Panc1 (cell line): Measurements from ENCODE around the gene ZCCHC24.

ENCODE experiments used
- POLR2AphosphoS5 ChIP-seq: IDR thresholded peaks from 2 replicates; pipeline ENCODE4 v1.6.1; 2012; ENCODE audit warnings: mild to moderate bottlenecking, low read depth, low read length, moderate library complexity
- REST ChIP-seq, 2 experiments: IDR thresholded peaks; 2 replicates each; pipeline ENCODE4 v1.6.1; 2011 to 2012; ENCODE audit warnings: low read depth in 2 of 2, control low read depth in 1 of 2, low read length in 1 of 2, mild to moderate bottlenecking in 1 of 2, moderate library complexity in 1 of 2; ENCODE audit not compliant: insufficient read depth in 1 of 2
- SIN3A ChIP-seq: IDR thresholded peaks from 2 replicates; pipeline ENCODE4 v1.6.1; 2012; ENCODE audit warnings: low read depth, mild to moderate bottlenecking, low read length, moderate library complexity, borderline replicate concordance; ENCODE audit not compliant: insufficient read depth
- TF ChIP-seq, protein P1 (sequence below): fragments of 450-650 bp; IDR thresholded peaks from 2 replicates; pipeline ENCODE4 v1.5.1; 2017; ENCODE audit warnings: mild to moderate bottlenecking

DNA sequence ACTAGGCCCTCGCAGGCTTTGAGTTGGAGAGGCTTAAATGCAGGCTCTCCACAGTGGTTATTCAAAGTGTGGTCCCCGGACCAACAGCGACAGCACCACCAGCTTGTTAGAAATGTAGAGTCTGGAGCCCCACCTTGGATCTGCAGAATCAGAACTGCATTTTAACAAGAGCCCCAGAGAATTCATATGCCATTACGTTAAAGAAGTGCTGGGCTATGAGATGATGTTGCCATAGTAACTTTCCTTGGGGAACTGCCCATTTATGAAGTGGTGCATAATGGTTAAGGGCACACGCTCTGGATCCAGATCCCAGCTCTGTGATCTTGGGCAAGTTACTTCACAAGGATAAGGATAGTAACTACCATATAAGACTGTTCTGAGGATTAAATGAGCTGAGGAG, 48.9 kb downstream of the ZCCHC24 start:
- TF ChIP-seq, protein P1, sequence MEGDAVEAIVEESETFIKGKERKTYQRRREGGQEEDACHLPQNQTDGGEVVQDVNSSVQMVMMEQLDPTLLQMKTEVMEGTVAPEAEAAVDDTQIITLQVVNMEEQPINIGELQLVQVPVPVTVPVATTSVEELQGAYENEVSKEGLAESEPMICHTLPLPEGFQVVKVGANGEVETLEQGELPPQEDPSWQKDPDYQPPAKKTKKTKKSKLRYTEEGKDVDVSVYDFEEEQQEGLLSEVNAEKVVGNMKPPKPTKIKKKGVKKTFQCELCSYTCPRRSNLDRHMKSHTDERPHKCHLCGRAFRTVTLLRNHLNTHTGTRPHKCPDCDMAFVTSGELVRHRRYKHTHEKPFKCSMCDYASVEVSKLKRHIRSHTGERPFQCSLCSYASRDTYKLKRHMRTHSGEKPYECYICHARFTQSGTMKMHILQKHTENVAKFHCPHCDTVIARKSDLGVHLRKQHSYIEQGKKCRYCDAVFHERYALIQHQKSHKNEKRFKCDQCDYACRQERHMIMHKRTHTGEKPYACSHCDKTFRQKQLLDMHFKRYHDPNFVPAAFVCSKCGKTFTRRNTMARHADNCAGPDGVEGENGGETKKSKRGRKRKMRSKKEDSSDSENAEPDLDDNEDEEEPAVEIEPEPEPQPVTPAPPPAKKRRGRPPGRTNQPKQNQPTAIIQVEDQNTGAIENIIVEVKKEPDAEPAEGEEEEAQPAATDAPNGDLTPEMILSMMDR = no peak
- TF ChIP-seq POLR2AphosphoS5 (no peak), REST (IDR thresholded peaks at IDR 0.05; ENCODE audit: insufficient read depth in 1 of 2, low read depth in 2 of 2, low read length in 1 of 2) (no peak), SIN3A (no peak)
